Measurements from ENCODE around the gene EFCAB6.

Gene EFCAB6

GRCh38 chr22:43616645-43617044 is 195.5 kb downstream of the EFCAB6 start:
- no peak for TF ChIP-seq CTCF (IDR thresholded peaks at IDR 0.05; ENCODE audit: insufficient read depth, low read length, poor library complexity, severe bottlenecking)
- Histone ChIP-seq H3K36me3 (ENCODE audit: control insufficient read depth, insufficient read depth, low read length) (no peaks in the 10 kb centered on the region), H3K4me3 (replicated peaks; ENCODE audit: low read depth, low read length) (no peak overlapping the region), H3K27me3 (replicated peaks; ENCODE audit: control insufficient read depth, insufficient read depth, low read length) (no peaks in the 10 kb centered on the region; the same call in 1 of the 2 replicates)
- no peak for DNase-seq (ENCODE audit: extremely low read depth, insufficient read length)

GRCh38 chr22:43600265-43600664 is 211.8 kb downstream of the EFCAB6 start:
- Histone ChIP-seq H3K4me3 (replicated peaks; ENCODE audit: low read depth, low read length) (no peak overlapping the region), H3K27me3 (replicated peaks; ENCODE audit: control insufficient read depth, insufficient read depth, low read length) (no peaks in the 10 kb centered on the region; the same call in 1 of the 2 replicates), H3K36me3 (ENCODE audit: control insufficient read depth, insufficient read depth, low read length) (no peaks in the 10 kb centered on the region)
- no peak for TF ChIP-seq CTCF (IDR thresholded peaks at IDR 0.05; ENCODE audit: insufficient read depth, low read length, poor library complexity, severe bottlenecking)
- DNase-seq (ENCODE audit: extremely low read depth, insufficient read length): no peak

GRCh38 chr22:43592476-43592875 is 219.6 kb downstream of the EFCAB6 start:
- H3K27me3 ChIP-seq (replicated peaks; ENCODE audit: control insufficient read depth, insufficient read depth, low read length): no peaks in the 10 kb centered on the region
- no peak for TF ChIP-seq CTCF (IDR thresholded peaks at IDR 0.05; ENCODE audit: insufficient read depth, low read length, poor library complexity, severe bottlenecking)
- no peak overlapping the region for H3K4me3 ChIP-seq (replicated peaks; ENCODE audit: low read depth, low read length)
- no peak for DNase-seq (ENCODE audit: extremely low read depth, insufficient read length)
- no peaks in the 10 kb centered on the region for H3K36me3 ChIP-seq (ENCODE audit: control insufficient read depth, insufficient read depth, low read length)

- no peak for TF ChIP-seq CTCF (IDR thresholded peaks at IDR 0.05; ENCODE audit: insufficient read depth, low read length, poor library complexity, severe bottlenecking)
Measured at GRCh38 chr22:43591380-43591779, 220.7 kb downstream of the EFCAB6 start.

GRCh38 chr22:43587574-43587973 is 224.5 kb downstream of the EFCAB6 start:
- Histone ChIP-seq H3K36me3 (ENCODE audit: control insufficient read depth, insufficient read depth, low read length) (no peaks in the 10 kb centered on the region), H3K4me3 (replicated peaks; ENCODE audit: low read depth, low read length) (no peak overlapping the region), H3K27me3 (replicated peaks; ENCODE audit: control insufficient read depth, insufficient read depth, low read length) (no peaks in the 10 kb centered on the region; the same call in 1 of the 2 replicates)
- DNase-seq (ENCODE audit: extremely low read depth, insufficient read length): no peak
- TF ChIP-seq CTCF (IDR thresholded peaks at IDR 0.05; ENCODE audit: insufficient read depth, low read length, poor library complexity, severe bottlenecking): no peak

More at GRCh38 chr22:43591380-43591779, 220.7 kb downstream of the EFCAB6 start:
- Histone ChIP-seq H3K36me3 (ENCODE audit: control insufficient read depth, insufficient read depth, low read length) (no peaks in the 10 kb centered on the region), H3K4me3 (replicated peaks; ENCODE audit: low read depth, low read length) (no peak overlapping the region), H3K27me3 (replicated peaks; ENCODE audit: control insufficient read depth, insufficient read depth, low read length) (no peaks in the 10 kb centered on the region; the same call in 1 of the 2 replicates)
- DNase-seq (ENCODE audit: extremely low read depth, insufficient read length): no peak

GRCh38 chr22:43583501-43583900 is 228.6 kb downstream of the EFCAB6 start:
- TF ChIP-seq CTCF (IDR thresholded peaks at IDR 0.05; ENCODE audit: insufficient read depth, low read length, poor library complexity, severe bottlenecking): no peak
- H3K36me3 ChIP-seq (ENCODE audit: control insufficient read depth, insufficient read depth, low read length): no peaks in the 10 kb centered on the region
- no peaks in the 10 kb centered on the region; the same call in none of the 2 replicates for H3K27me3 ChIP-seq (replicated peaks; ENCODE audit: control insufficient read depth, insufficient read depth, low read length)

More at GRCh38 chr22:43583501-43583900, 228.6 kb downstream of the EFCAB6 start:
- no peak for DNase-seq (ENCODE audit: extremely low read depth, insufficient read length)
- H3K4me3 ChIP-seq (replicated peaks; ENCODE audit: low read depth, low read length): no peak overlapping the region

All from GM06990 (cell line).